Astrocyte (in vitro differentiated cells and primary cell): ENCODE data around the gene SLC6A19. TPM values are rescaled to one million over a fixed set of nuclear protein-coding genes. Genes with fewer than 3 reads are reported as not detected.

Experiments
- DNase-seq: peaks from one replicate; pipeline ENCODE4 v3.0.0-alpha.2; 2010; ENCODE audit warnings: low read depth
- FAIRE-seq: peaks from 2 replicates; lab custom pipeline; 2011; peaks lifted over from hg19 to GRCh38; lab: Jason Lieb, UNC
- H2AFZ ChIP-seq: 2 replicates; pipeline ENCODE4 v1.6.0; 2012; ENCODE audit warnings: low read depth, low read length, inconsistent platforms
- H3K27ac ChIP-seq: 2 replicates; pipeline ENCODE4 v1.5.1; 2011; ENCODE audit warnings: low read depth, low read length, inconsistent platforms
- H3K27me3 ChIP-seq: 2 replicates; pipeline ENCODE4 v1.6.0; 2011; ENCODE audit warnings: low read length, inconsistent platforms; ENCODE audit not compliant: insufficient read depth
- H3K36me3 ChIP-seq: 2 replicates; pipeline ENCODE4 v1.5.1; 2011; ENCODE audit warnings: low read length, inconsistent platforms; ENCODE audit not compliant: insufficient read depth
- H3K4me1 ChIP-seq: 2 replicates; pipeline ENCODE4 v1.5.1; 2011; ENCODE audit warnings: low read length, inconsistent platforms; ENCODE audit not compliant: insufficient read depth
- H3K4me2 ChIP-seq: 2 replicates; pipeline ENCODE4 v1.6.0; 2012; ENCODE audit warnings: low read length, inconsistent platforms
- H3K4me3 ChIP-seq: 2 replicates; pipeline ENCODE4 v1.5.1; 2011; ENCODE audit warnings: low read depth, mild to moderate bottlenecking, low read length, inconsistent platforms; ENCODE audit not compliant: insufficient read depth
- H3K79me2 ChIP-seq: 2 replicates; pipeline ENCODE4 v1.6.0; 2012; ENCODE audit warnings: mild to moderate bottlenecking, low read length, inconsistent platforms; ENCODE audit not compliant: insufficient read depth
- H3K9ac ChIP-seq: 2 replicates; pipeline ENCODE4 v1.6.0; 2012; ENCODE audit warnings: mild to moderate bottlenecking, low read length, inconsistent platforms
- H3K9me3 ChIP-seq: 2 replicates; pipeline ENCODE4 v1.5.1; 2012; ENCODE audit warnings: low read depth, mild to moderate bottlenecking, low read length, inconsistent platforms; ENCODE audit not compliant: insufficient read depth
- H4K20me1 ChIP-seq: 2 replicates; pipeline ENCODE4 v1.6.0; 2012; ENCODE audit warnings: low read length, inconsistent platforms; ENCODE audit not compliant: insufficient read depth
- H3K27ac Mint-ChIP-seq: one replicate; pipeline ENCODE4 v1.8.0; 2021; ENCODE audit warnings: mild to moderate bottlenecking, mixed read lengths; ENCODE audit not compliant: unreplicated experiment
- H3K27me3 Mint-ChIP-seq: one replicate; pipeline ENCODE4 v1.8.0; 2021; ENCODE audit warnings: low read depth, mixed read lengths; ENCODE audit not compliant: unreplicated experiment
- H3K36me3 Mint-ChIP-seq: one replicate; pipeline ENCODE4 v1.8.0; 2021; ENCODE audit warnings: low read depth, mixed read lengths; ENCODE audit not compliant: unreplicated experiment
- H3K4me1 Mint-ChIP-seq: one replicate; pipeline ENCODE4 v1.8.0; 2021; ENCODE audit warnings: low read depth, mixed read lengths; ENCODE audit not compliant: unreplicated experiment
- H3K4me3 Mint-ChIP-seq: one replicate; pipeline ENCODE4 v1.8.0; 2021; ENCODE audit warnings: mild to moderate bottlenecking, moderate library complexity, mixed read lengths; ENCODE audit not compliant: unreplicated experiment
- H3K9me3 Mint-ChIP-seq: one replicate; pipeline ENCODE4 v1.8.0; 2021; ENCODE audit warnings: mild to moderate bottlenecking, mixed read lengths; ENCODE audit not compliant: unreplicated experiment
- CTCF ChIP-seq: IDR thresholded peaks from 2 replicates; pipeline ENCODE4 v1.5.1; 2011; ENCODE audit warnings: low read depth, mild to moderate bottlenecking, inconsistent platforms, low read length, moderate library complexity; ENCODE audit not compliant: insufficient read depth
- EZH2 ChIP-seq: IDR thresholded peaks from 2 replicates; pipeline ENCODE4 v1.6.1; 2012; ENCODE audit warnings: mild to moderate bottlenecking, low read length, inconsistent platforms; ENCODE audit not compliant: insufficient read depth
- total RNA-seq: library from RNA; stranded (reverse); gene quantifications from 2 replicates; pipeline ENCODE4 v1.2.1, GENCODE V29; 2021

The SLC6A19 gene
- total RNA-seq, 1 donor from 2014 or later, result not detected

- TF ChIP-seq EZH2, result no peak
- no peak for TF ChIP-seq CTCF
- no peak for DNase-seq
- Mint-ChIP-seq H3K4me3 (no peak overlapping the region), H3K27me3 (peaks cover 42% of the 10 kb centered on the region), H3K9me3 (peaks cover 8% of the 10 kb centered on the region), H3K4me1 (no peaks in the 10 kb centered on the region), H3K36me3 (peaks cover 4% of the 10 kb centered on the region), H3K27ac (no peak overlapping the region)
- Histone ChIP-seq H3K27ac (no peak overlapping the region), H3K27me3 (no peaks in the 10 kb centered on the region), H3K4me3 (no peak overlapping the region), H2AFZ (no peak overlapping the region), H4K20me1 (no peaks in the 10 kb centered on the region), H3K9me3 (peaks cover 11% of the 10 kb centered on the region), H3K4me2 (no peak overlapping the region), H3K9ac (no peak overlapping the region), H3K79me2 (no peaks in the 10 kb centered on the region), H3K36me3 (no peaks in the 10 kb centered on the region), H3K4me1 (no peaks in the 10 kb centered on the region)
- no peak for FAIRE-seq
These were observed 19.4 kb downstream of the SLC6A19 start for GRCh38 chr5:1220831-1221230.

GRCh38 chr5:1221721-1222120 is 20.3 kb downstream of the SLC6A19 start:
- H3K4me1 Mint-ChIP-seq, result no peaks in the 10 kb centered on the region
- no peaks in the 10 kb centered on the region for H4K20me1 ChIP-seq
- no peak overlapping the region for H3K27ac ChIP-seq
- H3K36me3 Mint-ChIP-seq, result peaks cover 2% of the 10 kb centered on the region
- no peaks in the 10 kb centered on the region for H3K4me1 ChIP-seq
- H3K4me2 ChIP-seq, result no peak overlapping the region
- no peak for FAIRE-seq
- peaks cover 10% of the 10 kb centered on the region for H3K9me3 ChIP-seq
- DNase-seq, result no peak
- no peaks in the 10 kb centered on the region for H3K27me3 ChIP-seq
- no peak overlapping the region for H3K9ac ChIP-seq
- peaks cover 5% of the 10 kb centered on the region for H3K9me3 Mint-ChIP-seq
- H3K27ac Mint-ChIP-seq, result no peak overlapping the region
- TF ChIP-seq EZH2, result no peak
- H3K4me3 ChIP-seq, result no peak overlapping the region
- H3K36me3 ChIP-seq, result no peaks in the 10 kb centered on the region
- H3K4me3 Mint-ChIP-seq, result no peak overlapping the region
- H3K79me2 ChIP-seq, result no peaks in the 10 kb centered on the region
- no peak overlapping the region for H2AFZ ChIP-seq
- peaks cover 39% of the 10 kb centered on the region for H3K27me3 Mint-ChIP-seq

- peaks cover 10% of the 10 kb centered on the region for H3K9me3 ChIP-seq
- no peak overlapping the region for H3K9ac ChIP-seq
- H3K27ac ChIP-seq, result no peak overlapping the region
- peaks cover 2% of the 10 kb centered on the region for H3K36me3 Mint-ChIP-seq
- no peak for TF ChIP-seq EZH2
- TF ChIP-seq CTCF, result no peak
- DNase-seq (no peak), FAIRE-seq (no peak)
- no peaks in the 10 kb centered on the region for H3K36me3 ChIP-seq
- no peak overlapping the region for H3K4me3 ChIP-seq
- no peaks in the 10 kb centered on the region for H3K79me2 ChIP-seq
- no peak overlapping the region for H3K4me3 Mint-ChIP-seq
- H3K4me1 ChIP-seq, result no peaks in the 10 kb centered on the region
- H3K27me3 Mint-ChIP-seq, result peaks cover 41% of the 10 kb centered on the region
- H2AFZ ChIP-seq, result no peak overlapping the region
- H3K4me1 Mint-ChIP-seq, result no peaks in the 10 kb centered on the region
- no peak overlapping the region for H3K4me2 ChIP-seq
- no peaks in the 10 kb centered on the region for H4K20me1 ChIP-seq
- H3K27me3 ChIP-seq, result no peaks in the 10 kb centered on the region
- H3K27ac Mint-ChIP-seq, result no peak overlapping the region
- H3K9me3 Mint-ChIP-seq, result peaks cover 5% of the 10 kb centered on the region
These were observed 20.8 kb downstream of the SLC6A19 start for GRCh38 chr5:1222147-1222546.
